Keratinocyte (primary cell): Measurements from ENCODE around the gene DOLPP1. TPM values are rescaled to one million over a fixed set of nuclear protein-coding genes. Genes with fewer than 3 reads are reported as not detected.
"Not testable (repeated sequence)": the region's sequence is repeated elsewhere in the genome, so short reads cannot be mapped to it uniquely, and the experiment has no call there.

Source experiments
- DNase-seq: peaks from one replicate; pipeline ENCODE4 v3.0.0-alpha.2; 2011; ENCODE audit warnings: low read depth, missing footprints, low spot score
- FAIRE-seq: peaks from 2 replicates; lab custom pipeline; 2011; peaks lifted over from hg19 to GRCh38; lab: Jason Lieb, UNC
- H2AFZ ChIP-seq: 2 replicates; pipeline ENCODE4 v1.6.0; 2012; ENCODE audit warnings: low read length, control low read depth, inconsistent platforms; ENCODE audit not compliant: control insufficient read depth
- H3K27ac ChIP-seq: 2 replicates; pipeline ENCODE4 v1.5.1; 2011; ENCODE audit warnings: low read length; ENCODE audit not compliant: control insufficient read depth, insufficient read depth
- H3K27me3 ChIP-seq: 3 replicates; pipeline ENCODE4 v1.6.0; 2011; ENCODE audit warnings: low read length; ENCODE audit not compliant: control insufficient read depth, insufficient read depth; ENCODE audit errors: extremely low read depth
- H3K36me3 ChIP-seq, 2 experiments: 2 replicates in 1 of 2; 3 replicates in 1 of 2; pipeline ENCODE4 v1.5.1; 2011; ENCODE audit warnings: low read length in 2 of 2, mild to moderate bottlenecking in 1 of 2; ENCODE audit not compliant: control insufficient read depth in 2 of 2, insufficient read depth in 2 of 2; ENCODE audit errors: extremely low read depth in 1 of 2
- H3K4me1 ChIP-seq: 3 replicates; pipeline ENCODE4 v1.5.1; 2011; ENCODE audit warnings: low read length; ENCODE audit not compliant: control insufficient read depth, insufficient read depth; ENCODE audit errors: extremely low read depth
- H3K4me2 ChIP-seq: 3 replicates; pipeline ENCODE4 v1.6.0; 2011; ENCODE audit warnings: low read depth, low read length; ENCODE audit not compliant: control insufficient read depth, insufficient read depth; ENCODE audit errors: extremely low read depth
- H3K4me3 ChIP-seq, 3 experiments: fragments of 200-600 bp in 1 of 3; sonication (generic) in 1 of 3; 2 replicates in 2 of 3; 3 replicates in 1 of 3; pipeline ENCODE4 v1.5.1; 2011 to 2016; ENCODE audit warnings: low read length in 3 of 3, mild to moderate bottlenecking in 3 of 3, control low read depth in 2 of 3, inconsistent platforms in 1 of 3, low read depth in 1 of 3, mixed read lengths in 1 of 3, mixed run types in 1 of 3, moderate library complexity in 1 of 3; ENCODE audit not compliant: control insufficient read depth in 2 of 3, insufficient read depth in 2 of 3; ENCODE audit errors: extremely low read depth in 1 of 3
- H3K79me2 ChIP-seq: 2 replicates; pipeline ENCODE4 v1.6.0; 2012; ENCODE audit warnings: low read length; ENCODE audit not compliant: control insufficient read depth, insufficient read depth
- H3K9ac ChIP-seq: 3 replicates; pipeline ENCODE4 v1.6.0; 2011; ENCODE audit warnings: low read length; ENCODE audit not compliant: control insufficient read depth, insufficient read depth; ENCODE audit errors: extremely low read depth
- H3K9me1 ChIP-seq: 3 replicates; pipeline ENCODE4 v1.6.0; 2011; ENCODE audit warnings: low read length; ENCODE audit not compliant: control insufficient read depth, insufficient read depth; ENCODE audit errors: extremely low read depth
- H3K9me3 ChIP-seq: 2 replicates; pipeline ENCODE4 v1.5.1; 2012; ENCODE audit warnings: low read depth, low read length; ENCODE audit not compliant: control insufficient read depth
- H4K20me1 ChIP-seq: 3 replicates; pipeline ENCODE4 v1.6.0; 2011; ENCODE audit warnings: low read length; ENCODE audit not compliant: control insufficient read depth, insufficient read depth; ENCODE audit errors: extremely low read depth
- EZH2 ChIP-seq: IDR thresholded peaks from one replicate; pipeline ENCODE4 v1.6.1; 2012; ENCODE audit warnings: inconsistent platforms, mild to moderate bottlenecking, low read length, moderate library complexity
- dilution Hi-C: fragments of 300-500 bp; cut with MboI; formaldehyde crosslinking; loops from one replicate; pipeline ENCODE4 v1.7.0; 2020; ENCODE audit warnings: low sequenced_read_pairs; ENCODE audit not compliant: extremely low pct_ligation_motif_present
- polyA plus RNA-seq, 5 experiments: library from polyadenylated mRNA; depleted of rRNA in 3 of 5; stranded (reverse) in 3 of 5; stranded (forward) in 1 of 5; unstranded in 1 of 5; fragments of >200 nt; gene quantifications; 1 replicate in 1 of 5; 2 replicates in 3 of 5; 3 replicates in 1 of 5; pipeline versions ENCODE4 v1.2.1 to v1.2.3, GENCODE V29; 2011 to 2012; ENCODE audit warnings: missing spikeins in 2 of 5, low read depth in 1 of 5, low replicate concordance in 1 of 5
- TF ChIP-seq, protein P1 (sequence below), 3 experiments: IDR thresholded peaks in 1 of 3; conservative IDR thresholded peaks in 1 of 3; optimal IDR thresholded peaks in 1 of 3; 2 replicates in 2 of 3; 3 replicates in 1 of 3; pipeline versions ENCODE3 to v1.5.1; 2011; ENCODE audit warnings: low read length in 3 of 3, mild to moderate bottlenecking in 3 of 3, moderate library complexity in 2 of 3, control low read depth in 1 of 3, inconsistent platforms in 1 of 3; ENCODE audit not compliant: insufficient read depth in 2 of 3; ENCODE audit errors: extremely low read depth in 1 of 3

The DOLPP1 gene
- polyA plus RNA-seq, 1 donor (not counting 4 experiments of a cell fraction or from before 2014, with no cell fraction given), result 14.2 TPM

DNA sequence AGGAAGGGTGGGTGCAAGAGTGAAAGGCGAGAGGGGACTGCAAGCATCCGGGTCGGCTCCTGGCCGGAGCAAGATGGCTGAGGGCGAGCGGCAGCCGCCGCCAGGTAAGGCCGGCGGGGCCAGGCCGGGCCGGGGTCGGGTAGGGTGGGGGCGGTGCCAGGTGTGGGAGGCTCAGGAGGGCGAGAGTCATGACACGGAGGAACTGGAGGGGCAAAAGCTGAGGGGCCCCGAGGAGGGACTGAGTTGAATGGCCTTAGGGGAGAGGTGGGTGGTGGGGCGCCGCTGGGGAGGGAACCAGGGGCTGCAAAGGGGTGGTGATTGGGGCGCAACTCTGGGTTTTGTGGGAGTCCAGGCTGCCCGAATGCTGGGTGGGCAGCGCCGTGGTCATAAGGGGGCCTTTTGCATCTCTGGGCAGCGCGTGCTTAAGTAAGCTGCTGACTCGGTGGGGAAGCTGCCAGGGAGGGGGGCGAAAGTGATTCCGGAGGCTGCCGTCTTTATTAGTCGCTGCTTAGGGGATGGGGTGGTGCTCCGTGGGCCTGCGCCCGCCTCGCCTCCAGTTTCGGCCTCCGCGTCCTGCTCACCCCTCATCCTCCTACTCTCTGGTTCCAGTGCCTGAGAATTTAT is 30.7 kb downstream of the DOLPP1 start:
- Histone ChIP-seq H3K27ac (peak overlapping the region; percentile 92), H3K79me2 (peaks cover 41% of the 10 kb centered on the region), H3K4me1 (peaks cover 17% of the 10 kb centered on the region), H3K9ac (peak overlapping the region; percentile 88), H3K4me3 (peak overlapping the region; percentile 94 to 97 (median 96)), H3K4me2 (peak overlapping the region; percentile 100), H3K27me3 (peaks cover 15% of the 10 kb centered on the region), H2AFZ (peak overlapping the region; percentile 96), H3K36me3 (no peaks in the 10 kb centered on the region), H3K9me1 (no peaks in the 10 kb centered on the region), H3K9me3 (no peaks in the 10 kb centered on the region), H4K20me1 (no peaks in the 10 kb centered on the region)
- FAIRE-seq (no peak), DNase-seq (no peak)
- dilution Hi-C loops, result no loop called here
- TF ChIP-seq, protein P1, sequence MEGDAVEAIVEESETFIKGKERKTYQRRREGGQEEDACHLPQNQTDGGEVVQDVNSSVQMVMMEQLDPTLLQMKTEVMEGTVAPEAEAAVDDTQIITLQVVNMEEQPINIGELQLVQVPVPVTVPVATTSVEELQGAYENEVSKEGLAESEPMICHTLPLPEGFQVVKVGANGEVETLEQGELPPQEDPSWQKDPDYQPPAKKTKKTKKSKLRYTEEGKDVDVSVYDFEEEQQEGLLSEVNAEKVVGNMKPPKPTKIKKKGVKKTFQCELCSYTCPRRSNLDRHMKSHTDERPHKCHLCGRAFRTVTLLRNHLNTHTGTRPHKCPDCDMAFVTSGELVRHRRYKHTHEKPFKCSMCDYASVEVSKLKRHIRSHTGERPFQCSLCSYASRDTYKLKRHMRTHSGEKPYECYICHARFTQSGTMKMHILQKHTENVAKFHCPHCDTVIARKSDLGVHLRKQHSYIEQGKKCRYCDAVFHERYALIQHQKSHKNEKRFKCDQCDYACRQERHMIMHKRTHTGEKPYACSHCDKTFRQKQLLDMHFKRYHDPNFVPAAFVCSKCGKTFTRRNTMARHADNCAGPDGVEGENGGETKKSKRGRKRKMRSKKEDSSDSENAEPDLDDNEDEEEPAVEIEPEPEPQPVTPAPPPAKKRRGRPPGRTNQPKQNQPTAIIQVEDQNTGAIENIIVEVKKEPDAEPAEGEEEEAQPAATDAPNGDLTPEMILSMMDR (optimal IDR thresholded peaks at IDR 0.05 in 1 of 3, IDR thresholded peaks at IDR 0.05 in 1 of 3, conservative IDR thresholded peaks at IDR 0.05 in 1 of 3; ENCODE audit: extremely low read depth in 1 of 3, insufficient read depth in 2 of 3, low read length in 3 of 3), result no peak
- no peak for TF ChIP-seq EZH2

DNA sequence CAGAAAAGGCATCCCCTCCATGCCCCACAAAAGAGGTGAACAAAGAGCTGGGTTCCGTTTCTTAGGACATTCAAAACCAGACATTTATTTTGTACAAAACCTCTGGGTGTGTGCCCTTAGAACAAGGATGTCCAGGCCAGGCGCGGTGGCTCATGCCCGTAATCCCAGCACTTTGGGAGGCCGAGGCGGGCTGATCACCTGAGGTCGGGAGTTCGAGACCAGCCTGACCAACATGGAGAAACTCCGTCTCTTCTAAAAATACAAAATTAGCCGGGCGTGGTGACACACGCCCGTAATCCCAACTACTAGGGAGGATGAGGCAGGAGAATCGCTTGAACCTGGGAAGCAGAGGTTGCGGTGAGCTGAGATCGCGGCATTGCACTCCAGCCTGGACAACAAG is 31.6 kb downstream of the DOLPP1 start:
- Histone ChIP-seq H3K9ac (peak overlapping the region; percentile 88), H3K27me3 (peaks cover 15% of the 10 kb centered on the region), H3K4me1 (peaks cover 17% of the 10 kb centered on the region), H3K4me3 (peak overlapping the region; percentile 94 to 97 (median 96)), H3K79me2 (peaks cover 47% of the 10 kb centered on the region), H3K4me2 (peak overlapping the region; percentile 79)
- H3K9me3 ChIP-seq, dilution Hi-C loops, H2AFZ ChIP-seq, FAIRE-seq, DNase-seq, H3K36me3 ChIP-seq, H4K20me1 ChIP-seq, H3K27ac ChIP-seq, H3K9me1 ChIP-seq: not testable (repeated sequence)
